ENCODE results near the gene FKBP14.

The FKBP14 gene

GRCh38 chr7:30049173-30049572 is 22.7 kb upstream of the FKBP14 start:
- no peak overlapping the region for H3K23ac ChIP-seq (ENCODE audit: low read depth, low read length, poor library complexity)
- no peaks in the 10 kb centered on the region for H3K79me1 ChIP-seq (ENCODE audit: low read depth, low read length)
- peaks cover 22 to 95% of the 10 kb centered on the region in 2 donors for H3K36me3 ChIP-seq (replicated peaks in 1 of 2; ENCODE audit: control insufficient read depth in 2 of 2, insufficient read depth in 2 of 2, low read length in 2 of 2)
- no peak overlapping the region for H2BK12ac ChIP-seq (ENCODE audit: low read length)
- no peak overlapping the region for H3K9ac ChIP-seq (ENCODE audit: low read depth, low read length, poor library complexity)
- H2BK120ac ChIP-seq (ENCODE audit: low read depth, low read length): no peak overlapping the region
- no peak overlapping the region for H3K4me2 ChIP-seq (ENCODE audit: insufficient read depth, low read length, poor library complexity, severe bottlenecking)
- no peak overlapping the region for H3K4me3 ChIP-seq (ENCODE audit: low read length in 2 of 2)
- WGBS, 2 donors (ENCODE audit: extremely low coverage in 2 of 2, insufficient read length in 2 of 2, insufficient replicate concordance in 1 of 2): no CpG with 5 or more reads among the region's 4 CpGs
- H3K27ac ChIP-seq (replicated peaks; ENCODE audit: low read length): no peak overlapping the region
- H2BK15ac ChIP-seq (ENCODE audit: low read length): no peak overlapping the region
- no peak overlapping the region for H3K18ac ChIP-seq (ENCODE audit: low read length)
- no peak for DNase-seq (ENCODE audit: low spot score)
- no peak overlapping the region for H2BK5ac ChIP-seq (ENCODE audit: low read length)
- no peak overlapping the region for H3K14ac ChIP-seq (ENCODE audit: low read length)
- H3K27me3 ChIP-seq (ENCODE audit: control insufficient read depth in 3 of 3, insufficient read depth in 3 of 3, low read depth in 1 of 3, low read length in 3 of 3): no peaks in the 10 kb centered on the region
- no peak overlapping the region for H3K4ac ChIP-seq (ENCODE audit: low read length)
- no peaks in the 10 kb centered on the region for H3K4me1 ChIP-seq (ENCODE audit: control insufficient read depth in 2 of 2, insufficient read depth in 1 of 2, low read depth in 1 of 2, low read length in 2 of 2)
- no peaks in the 10 kb centered on the region for H3K9me3 ChIP-seq (replicated peaks in 1 of 2; ENCODE audit: control insufficient read depth in 2 of 2, insufficient read depth in 1 of 2, low read depth in 1 of 2, low read length in 2 of 2)
- H2AK5ac ChIP-seq (ENCODE audit: low read depth, low read length): no peak overlapping the region
- H2AFZ ChIP-seq (ENCODE audit: low read length): no peak overlapping the region
- H4K8ac ChIP-seq (ENCODE audit: low read depth, low read length): no peak overlapping the region
- no peak overlapping the region for H4K91ac ChIP-seq (ENCODE audit: low read depth, low read length, poor library complexity)

- Histone ChIP-seq H2BK120ac (ENCODE audit: low read depth, low read length) (no peak overlapping the region), H3K27me3 (ENCODE audit: control insufficient read depth in 3 of 3, insufficient read depth in 3 of 3, low read depth in 1 of 3, low read length in 3 of 3) (no peaks in the 10 kb centered on the region), H3K18ac (ENCODE audit: low read length) (no peak overlapping the region), H3K4me1 (ENCODE audit: control insufficient read depth in 2 of 2, insufficient read depth in 1 of 2, low read depth in 1 of 2, low read length in 2 of 2) (no peaks in the 10 kb centered on the region), H3K23ac (ENCODE audit: low read depth, low read length, poor library complexity) (no peak overlapping the region), H2AK5ac (ENCODE audit: low read depth, low read length) (no peak overlapping the region), H2BK12ac (ENCODE audit: low read length) (no peak overlapping the region), H3K9me3 (replicated peaks in 1 of 2; ENCODE audit: control insufficient read depth in 2 of 2, insufficient read depth in 1 of 2, low read depth in 1 of 2, low read length in 2 of 2) (no peaks in the 10 kb centered on the region), H3K27ac (replicated peaks; ENCODE audit: low read length) (no peak overlapping the region), H3K9ac (ENCODE audit: low read depth, low read length, poor library complexity) (no peak overlapping the region), H3K4me3 (ENCODE audit: low read length in 2 of 2) (no peak overlapping the region), H3K79me1 (ENCODE audit: low read depth, low read length) (no peaks in the 10 kb centered on the region), H3K4ac (ENCODE audit: low read length) (no peak overlapping the region), H4K91ac (ENCODE audit: low read depth, low read length, poor library complexity) (no peak overlapping the region), H3K14ac (ENCODE audit: low read length) (no peak overlapping the region), H2BK15ac (ENCODE audit: low read length) (no peak overlapping the region), H2AFZ (ENCODE audit: low read length) (no peak overlapping the region), H4K8ac (ENCODE audit: low read depth, low read length) (no peak overlapping the region), H3K4me2 (ENCODE audit: insufficient read depth, low read length, poor library complexity, severe bottlenecking) (no peak overlapping the region), H2BK5ac (ENCODE audit: low read length) (no peak overlapping the region), H3K36me3 (replicated peaks in 1 of 2; ENCODE audit: control insufficient read depth in 2 of 2, insufficient read depth in 2 of 2, low read length in 2 of 2) (peaks cover 22 to 89% of the 10 kb centered on the region in 2 donors)
- WGBS, 2 donors (ENCODE audit: extremely low coverage in 2 of 2, insufficient read length in 2 of 2, insufficient replicate concordance in 1 of 2): no CpG with 5 or more reads among the region's 2 CpGs
- no peak for DNase-seq (ENCODE audit: low spot score)
Observed at GRCh38 chr7:30048582-30048981, 22.1 kb upstream of the FKBP14 start.

GRCh38 chr7:30047124-30047523 is 20.6 kb upstream of the FKBP14 start:
- Histone ChIP-seq H3K4ac (ENCODE audit: low read length) (no peak overlapping the region), H3K23ac (ENCODE audit: low read depth, low read length, poor library complexity) (no peak overlapping the region), H2BK15ac (ENCODE audit: low read length) (no peak overlapping the region), H3K79me1 (ENCODE audit: low read depth, low read length) (peaks cover 3% of the 10 kb centered on the region), H3K4me1 (ENCODE audit: control insufficient read depth in 2 of 2, insufficient read depth in 1 of 2, low read depth in 1 of 2, low read length in 2 of 2) (no peaks in the 10 kb centered on the region), H2BK5ac (ENCODE audit: low read length) (no peak overlapping the region), H3K14ac (ENCODE audit: low read length) (no peak overlapping the region), H2BK120ac (ENCODE audit: low read depth, low read length) (no peak overlapping the region), H3K9ac (ENCODE audit: low read depth, low read length, poor library complexity) (no peak overlapping the region), H2AFZ (ENCODE audit: low read length) (no peak overlapping the region), H2BK12ac (ENCODE audit: low read length) (no peak overlapping the region), H2AK5ac (ENCODE audit: low read depth, low read length) (no peak overlapping the region), H3K36me3 (replicated peaks in 1 of 2; ENCODE audit: control insufficient read depth in 2 of 2, insufficient read depth in 2 of 2, low read length in 2 of 2) (peaks cover 17 to 86% of the 10 kb centered on the region in 2 donors), H3K27ac (replicated peaks; ENCODE audit: low read length) (no peak overlapping the region), H3K4me3 (ENCODE audit: low read length in 2 of 2) (no peak overlapping the region), H3K9me3 (replicated peaks in 1 of 2; ENCODE audit: control insufficient read depth in 2 of 2, insufficient read depth in 1 of 2, low read depth in 1 of 2, low read length in 2 of 2) (no peaks in the 10 kb centered on the region), H3K18ac (ENCODE audit: low read length) (no peak overlapping the region), H4K8ac (ENCODE audit: low read depth, low read length) (no peak overlapping the region), H3K27me3 (ENCODE audit: control insufficient read depth in 3 of 3, insufficient read depth in 3 of 3, low read depth in 1 of 3, low read length in 3 of 3) (no peaks in the 10 kb centered on the region), H3K4me2 (ENCODE audit: insufficient read depth, low read length, poor library complexity, severe bottlenecking) (no peak overlapping the region), H4K91ac (ENCODE audit: low read depth, low read length, poor library complexity) (no peak overlapping the region)
- DNase-seq (ENCODE audit: low spot score): no peak
- WGBS, 2 donors (ENCODE audit: extremely low coverage in 2 of 2, insufficient read length in 2 of 2, insufficient replicate concordance in 1 of 2): no CpG with 5 or more reads among the region's 2 CpGs

GRCh38 chr7:30046127-30046770 is 19.7 kb upstream of the FKBP14 start:
- Histone ChIP-seq H3K18ac (ENCODE audit: low read length) (no peak overlapping the region), H3K27me3 (ENCODE audit: control insufficient read depth in 3 of 3, insufficient read depth in 3 of 3, low read depth in 1 of 3, low read length in 3 of 3) (no peaks in the 10 kb centered on the region), H2AFZ (ENCODE audit: low read length) (no peak overlapping the region), H3K9ac (ENCODE audit: low read depth, low read length, poor library complexity) (no peak overlapping the region), H3K79me1 (ENCODE audit: low read depth, low read length) (peaks cover 5% of the 10 kb centered on the region), H3K4me2 (ENCODE audit: insufficient read depth, low read length, poor library complexity, severe bottlenecking) (no peak overlapping the region), H4K8ac (ENCODE audit: low read depth, low read length) (no peak overlapping the region), H2AK5ac (ENCODE audit: low read depth, low read length) (no peak overlapping the region), H3K4ac (ENCODE audit: low read length) (no peak overlapping the region), H3K14ac (ENCODE audit: low read length) (no peak overlapping the region), H2BK120ac (ENCODE audit: low read depth, low read length) (no peak overlapping the region), H2BK5ac (ENCODE audit: low read length) (no peak overlapping the region), H2BK15ac (ENCODE audit: low read length) (no peak overlapping the region), H3K4me1 (ENCODE audit: control insufficient read depth in 2 of 2, insufficient read depth in 1 of 2, low read depth in 1 of 2, low read length in 2 of 2) (no peaks in the 10 kb centered on the region), H3K23ac (ENCODE audit: low read depth, low read length, poor library complexity) (no peak overlapping the region), H3K9me3 (replicated peaks in 1 of 2; ENCODE audit: control insufficient read depth in 2 of 2, insufficient read depth in 1 of 2, low read depth in 1 of 2, low read length in 2 of 2) (no peaks in the 10 kb centered on the region), H3K36me3 (replicated peaks in 1 of 2; ENCODE audit: control insufficient read depth in 2 of 2, insufficient read depth in 2 of 2, low read length in 2 of 2) (peaks cover 16 to 86% of the 10 kb centered on the region in 2 donors), H4K91ac (ENCODE audit: low read depth, low read length, poor library complexity) (no peak overlapping the region), H3K4me3 (ENCODE audit: low read length in 2 of 2) (no peak overlapping the region), H2BK12ac (ENCODE audit: low read length) (no peak overlapping the region), H3K27ac (replicated peaks; ENCODE audit: low read length) (no peak overlapping the region)
- DNase-seq (ENCODE audit: low spot score): no peak
- no CpG with 5 or more reads among the region's 3 CpGs for WGBS, 2 donors (ENCODE audit: extremely low coverage in 2 of 2, insufficient read length in 2 of 2, insufficient replicate concordance in 1 of 2)

Data from neuronal stem cell (in vitro differentiated cells).